SJCRH30 (cell line): Measurements from ENCODE around the gene ANXA7. TPM values are rescaled to one million over a fixed set of nuclear protein-coding genes. Genes with fewer than 3 reads are reported as not detected.

ENCODE experiments used
- DNase-seq, 2 experiments: peaks; one replicate each; pipeline ENCODE4 v3.0.0-alpha.2; 2015 to 2020
- H3K27ac ChIP-seq: fragments of 250-450 bp; sonication (Bioruptor Pico); 2 replicates; pipeline ENCODE4 v1.5.1; 2020; ENCODE audit warnings: mild to moderate bottlenecking, moderate library complexity
- H3K27me3 ChIP-seq: fragments of 250-450 bp; sonication (Bioruptor Pico); 2 replicates; pipeline ENCODE4 v1.5.1; 2020; ENCODE audit warnings: mild to moderate bottlenecking, moderate library complexity
- H3K36me3 ChIP-seq: fragments of 250-450 bp; sonication (Bioruptor Pico); 2 replicates; pipeline ENCODE4 v1.5.1; 2020; ENCODE audit warnings: mild to moderate bottlenecking, moderate library complexity
- H3K4me1 ChIP-seq: fragments of 250-450 bp; sonication (Bioruptor Pico); 2 replicates; pipeline ENCODE4 v1.5.1; 2020; ENCODE audit warnings: mild to moderate bottlenecking, moderate library complexity
- H3K4me3 ChIP-seq: fragments of 250-450 bp; sonication (Bioruptor Pico); 2 replicates; pipeline ENCODE4 v1.5.1; 2020; ENCODE audit warnings: mild to moderate bottlenecking, moderate library complexity
- H3K9me3 ChIP-seq: fragments of 250-450 bp; sonication (Bioruptor Pico); replicated peaks from 2 replicates; pipeline ENCODE4 v1.5.1; 2020; ENCODE audit warnings: mild to moderate bottlenecking, moderate library complexity
- total RNA-seq: library from RNA; depleted of rRNA; stranded (reverse); fragments of >200 nt; shearing (Covaris generic); gene quantifications from 2 replicates; pipeline ENCODE4 v1.2.3, GENCODE V29; 2014; rRNA removed

Gene ANXA7
- total RNA-seq: 52.2 and 55.7 TPM in 2 replicates

DNA sequence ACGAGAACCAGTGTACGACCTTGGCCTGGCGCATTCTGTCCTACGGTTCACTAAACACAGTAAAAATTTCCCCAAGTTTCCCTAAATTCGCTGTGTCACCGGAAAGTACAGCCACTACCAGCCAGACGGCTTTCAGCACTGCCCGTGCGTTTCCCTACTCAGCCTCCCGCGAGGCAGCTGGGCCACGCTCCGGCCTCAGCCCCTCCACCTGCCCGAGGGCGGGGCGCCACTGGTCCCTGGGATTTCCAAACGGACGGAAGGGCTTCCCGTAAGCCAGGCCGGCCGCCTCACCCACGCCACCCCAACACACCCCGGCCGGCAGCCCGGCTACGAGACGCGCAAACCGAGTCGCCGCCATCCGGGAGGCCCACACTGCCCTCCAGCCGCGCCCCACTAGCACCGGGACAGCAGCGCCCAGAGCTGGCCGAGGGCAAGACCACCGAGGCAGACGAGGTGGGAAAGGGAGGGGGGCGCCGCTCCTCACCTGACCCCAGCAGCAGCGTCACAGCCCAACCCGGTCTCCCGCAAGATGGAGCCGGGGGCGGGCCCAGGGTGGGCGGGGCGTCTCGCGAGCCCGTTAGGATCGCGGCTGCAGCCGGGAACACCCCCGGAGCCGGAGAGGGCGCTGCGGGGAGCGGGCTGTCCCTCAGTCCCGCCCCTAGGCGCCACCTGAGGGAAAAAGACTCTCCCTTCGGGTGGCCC is at the start of gene ANXA7:
Gene ANXA7, minus strand, starts transcription at position 531 of the 702 bp plus-strand sequence. CDS start 13,202 bp downstream, outside the sequence.
- peak; percentile 92 for DNase-seq
- H3K9me3 ChIP-seq: no peaks in the 10 kb centered on the region
- peak within 1 kb of the TSS; percentile 76 for H3K27ac ChIP-seq
- no peaks in the 10 kb centered on the region for H3K4me1 ChIP-seq
- no peaks in the 10 kb centered on the region for H3K27me3 ChIP-seq
- no peaks in the 10 kb centered on the region for H3K36me3 ChIP-seq
- peak within 1 kb of the TSS; percentile 87 for H3K4me3 ChIP-seq

DNA sequence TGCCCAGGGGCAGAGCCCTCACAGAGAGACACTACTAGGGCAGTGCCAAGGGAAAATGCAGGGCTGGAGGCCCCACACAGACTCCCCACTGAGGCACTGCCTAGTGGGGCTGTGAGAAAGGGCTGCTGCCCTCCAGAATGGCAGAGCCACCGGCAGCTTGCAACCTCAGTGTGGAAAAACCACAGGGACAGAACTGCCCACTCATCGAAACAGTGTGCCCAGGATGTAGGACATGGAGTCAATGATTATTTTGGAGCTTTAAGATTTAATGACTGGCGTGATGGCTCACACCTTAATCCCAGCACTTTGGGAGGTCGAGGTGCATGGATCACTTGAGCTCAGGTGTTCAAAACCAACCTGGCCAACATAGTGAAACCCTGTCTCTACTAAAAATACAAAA is 47.0 kb upstream of the ANXA7 start:
- Histone ChIP-seq H3K9me3 (no peaks in the 10 kb centered on the region), H3K27me3 (no peaks in the 10 kb centered on the region), H3K4me1 (no peaks in the 10 kb centered on the region), H3K27ac (no peak overlapping the region), H3K36me3 (peaks cover 47% of the 10 kb centered on the region), H3K4me3 (no peak overlapping the region)
- no peak for DNase-seq

DNA sequence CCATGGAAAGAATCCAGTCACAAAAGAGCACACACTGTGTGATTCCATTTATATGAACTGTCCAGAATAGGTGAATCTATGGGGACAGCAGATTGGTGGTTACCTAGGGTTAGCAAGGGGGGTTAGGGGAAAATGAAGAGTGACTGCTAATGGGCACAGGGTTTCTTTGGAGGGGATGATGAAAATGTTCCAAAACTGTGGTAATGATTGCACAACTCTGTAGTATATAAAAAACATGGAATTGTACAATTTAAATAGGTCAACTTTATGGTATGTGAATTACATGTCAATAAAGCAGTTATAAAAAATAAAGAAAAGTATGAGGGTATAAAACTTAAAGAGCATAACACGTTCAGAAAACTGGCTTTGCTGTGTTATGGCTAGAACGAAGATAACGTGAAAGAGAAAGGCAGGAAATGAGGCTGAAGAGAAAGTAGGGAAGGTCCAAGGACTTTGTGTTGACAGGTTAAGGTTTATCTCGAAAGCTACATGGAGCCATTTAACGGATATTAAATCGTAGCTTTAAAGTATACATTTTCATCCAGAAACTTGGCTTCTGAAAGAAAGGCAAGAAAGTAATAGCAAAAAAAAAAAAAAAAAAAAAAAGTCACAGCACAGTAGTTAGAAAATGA is 45.9 kb upstream of the ANXA7 start:
- Histone ChIP-seq H3K27me3 (no peaks in the 10 kb centered on the region), H3K27ac (no peak overlapping the region), H3K36me3 (peaks cover 36% of the 10 kb centered on the region), H3K4me3 (no peak overlapping the region), H3K9me3 (no peaks in the 10 kb centered on the region), H3K4me1 (no peaks in the 10 kb centered on the region)
- DNase-seq: no peak

DNA sequence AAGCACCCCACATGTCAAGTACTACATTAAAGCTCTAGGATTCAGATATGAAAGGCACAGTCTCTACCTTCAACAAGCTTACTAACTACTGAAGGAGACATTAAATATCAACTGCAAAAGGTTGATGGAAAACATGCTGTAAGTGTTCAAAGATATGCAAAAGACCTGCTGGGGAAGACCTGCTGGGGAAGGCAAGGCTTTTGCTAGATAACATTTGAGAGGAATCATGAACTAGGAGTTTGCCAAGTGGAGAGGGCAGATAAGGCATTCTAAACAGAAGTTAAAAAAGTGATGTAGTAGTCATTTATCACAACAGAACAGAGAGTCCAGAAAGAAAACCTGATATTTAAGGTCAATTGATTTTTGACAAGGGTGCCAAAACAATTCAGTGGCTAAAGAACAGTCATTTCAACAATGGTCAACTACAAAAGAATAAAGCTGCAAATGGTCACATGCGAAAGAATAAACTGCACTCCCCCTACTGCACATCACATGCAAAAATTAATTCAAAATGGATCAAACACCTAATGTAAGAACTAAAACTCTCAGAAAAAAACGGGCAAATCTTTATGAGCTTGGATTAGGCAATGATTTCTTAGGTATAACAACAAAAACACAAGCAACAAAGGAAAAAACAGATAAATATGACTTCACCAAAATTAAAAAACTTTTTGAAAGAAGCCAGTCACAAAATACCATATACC is 42.5 kb upstream of the ANXA7 start:
- H3K27ac ChIP-seq: no peak overlapping the region
- no peak overlapping the region for H3K4me3 ChIP-seq
- no peaks in the 10 kb centered on the region for H3K4me1 ChIP-seq
- no peaks in the 10 kb centered on the region for H3K27me3 ChIP-seq
- H3K36me3 ChIP-seq: peaks cover 28% of the 10 kb centered on the region
- H3K9me3 ChIP-seq: no peaks in the 10 kb centered on the region
- DNase-seq: no peak

DNA sequence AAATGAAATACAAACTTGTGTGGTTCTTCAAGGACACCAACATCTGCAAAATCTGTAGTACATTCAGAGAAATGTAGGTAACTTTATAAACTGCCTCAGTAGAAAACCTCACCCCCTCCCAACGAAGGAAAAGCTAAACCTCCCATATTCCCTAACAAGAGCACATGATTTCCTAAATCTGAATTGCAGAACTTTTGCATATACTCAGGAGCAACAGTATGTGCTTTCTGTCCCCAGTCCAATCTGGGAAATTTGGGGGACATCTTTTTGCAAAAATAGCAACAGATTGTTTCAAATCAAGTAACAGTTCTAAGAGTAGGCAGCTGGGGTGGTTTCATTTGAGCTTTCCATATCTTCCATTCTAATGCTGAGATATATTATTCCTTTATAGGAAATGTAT is 35.3 kb upstream of the ANXA7 start:
- Histone ChIP-seq H3K36me3 (peaks cover 11% of the 10 kb centered on the region), H3K4me3 (no peak overlapping the region), H3K27me3 (no peaks in the 10 kb centered on the region), H3K4me1 (no peaks in the 10 kb centered on the region), H3K27ac (no peak overlapping the region), H3K9me3 (no peaks in the 10 kb centered on the region)
- DNase-seq: no peak

DNA sequence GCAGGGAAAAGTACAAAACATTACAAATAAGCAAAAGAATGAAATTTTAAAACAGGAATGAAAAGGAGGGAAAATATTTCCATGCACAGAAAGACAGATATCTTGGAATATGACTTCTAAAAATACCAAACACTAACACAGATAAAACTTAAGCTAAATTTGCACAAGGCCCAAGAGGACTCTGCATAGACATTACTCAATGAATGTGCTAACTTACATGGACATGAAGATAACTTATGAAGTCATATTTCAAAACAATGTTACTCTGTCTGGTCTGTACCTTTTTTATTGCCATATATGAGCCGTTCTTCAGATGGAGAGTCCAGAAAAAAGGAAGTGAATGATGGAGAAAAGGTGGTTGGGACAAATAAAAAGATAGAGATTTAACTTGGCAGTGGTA is 34.5 kb upstream of the ANXA7 start:
- no peak overlapping the region for H3K27ac ChIP-seq
- DNase-seq: no peak
- H3K27me3 ChIP-seq: no peaks in the 10 kb centered on the region
- H3K36me3 ChIP-seq: peaks cover 6% of the 10 kb centered on the region
- no peak overlapping the region for H3K4me3 ChIP-seq
- H3K9me3 ChIP-seq: no peaks in the 10 kb centered on the region
- H3K4me1 ChIP-seq: no peaks in the 10 kb centered on the region

DNA sequence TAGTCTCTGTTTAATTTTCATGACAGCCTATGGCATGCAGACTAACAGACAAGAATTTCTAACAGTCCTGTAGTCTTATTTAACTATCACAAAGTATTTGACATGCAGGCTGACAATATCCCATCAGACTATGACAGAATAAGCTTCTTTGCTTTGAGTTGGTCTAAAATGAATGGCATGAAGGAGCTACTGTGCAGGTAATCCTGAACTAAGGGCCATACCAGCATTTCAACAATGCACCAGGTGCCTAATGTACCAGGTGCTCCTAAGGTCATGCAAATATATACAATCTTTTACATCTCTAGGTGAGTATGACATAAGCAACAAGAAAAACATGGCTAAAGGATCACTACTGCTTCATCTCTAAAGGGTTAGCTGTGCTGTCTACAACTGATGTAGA is 33.1 kb upstream of the ANXA7 start:
- H3K27ac ChIP-seq: no peak overlapping the region
- H3K27me3 ChIP-seq: no peaks in the 10 kb centered on the region
- no peaks in the 10 kb centered on the region for H3K4me1 ChIP-seq
- 0 out of 2 replicates have a peak, but pooled peaks cover 2% of the 10 kb centered on the region for H3K36me3 ChIP-seq
- DNase-seq: no peak
- no peak overlapping the region for H3K4me3 ChIP-seq
- no peaks in the 10 kb centered on the region for H3K9me3 ChIP-seq

DNA sequence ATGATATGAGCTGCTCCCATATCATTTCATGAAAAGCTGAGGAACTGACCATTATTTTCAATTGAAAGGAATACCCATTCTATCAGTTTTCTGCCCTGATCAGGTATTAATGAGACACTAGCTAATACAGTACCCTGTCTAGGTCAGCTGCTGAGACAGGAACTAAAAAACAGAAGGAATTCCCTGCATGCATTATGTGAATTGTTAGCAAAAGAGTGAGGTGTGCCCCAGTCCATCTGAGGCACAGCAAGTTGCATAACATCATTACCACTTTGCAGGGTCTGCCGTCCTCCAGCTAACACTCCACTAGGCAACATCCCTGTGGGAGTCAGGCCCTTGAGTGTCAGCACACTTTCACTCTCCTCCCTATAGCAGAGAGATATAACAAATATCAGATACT is 30.6 kb upstream of the ANXA7 start:
- H3K36me3 ChIP-seq: 0 out of 2 replicates have a peak, but pooled peaks cover 2% of the 10 kb centered on the region
- no peaks in the 10 kb centered on the region for H3K9me3 ChIP-seq
- no peaks in the 10 kb centered on the region for H3K27me3 ChIP-seq
- no peak for DNase-seq
- H3K27ac ChIP-seq: no peak overlapping the region
- H3K4me1 ChIP-seq: no peaks in the 10 kb centered on the region
- no peak overlapping the region for H3K4me3 ChIP-seq

DNA sequence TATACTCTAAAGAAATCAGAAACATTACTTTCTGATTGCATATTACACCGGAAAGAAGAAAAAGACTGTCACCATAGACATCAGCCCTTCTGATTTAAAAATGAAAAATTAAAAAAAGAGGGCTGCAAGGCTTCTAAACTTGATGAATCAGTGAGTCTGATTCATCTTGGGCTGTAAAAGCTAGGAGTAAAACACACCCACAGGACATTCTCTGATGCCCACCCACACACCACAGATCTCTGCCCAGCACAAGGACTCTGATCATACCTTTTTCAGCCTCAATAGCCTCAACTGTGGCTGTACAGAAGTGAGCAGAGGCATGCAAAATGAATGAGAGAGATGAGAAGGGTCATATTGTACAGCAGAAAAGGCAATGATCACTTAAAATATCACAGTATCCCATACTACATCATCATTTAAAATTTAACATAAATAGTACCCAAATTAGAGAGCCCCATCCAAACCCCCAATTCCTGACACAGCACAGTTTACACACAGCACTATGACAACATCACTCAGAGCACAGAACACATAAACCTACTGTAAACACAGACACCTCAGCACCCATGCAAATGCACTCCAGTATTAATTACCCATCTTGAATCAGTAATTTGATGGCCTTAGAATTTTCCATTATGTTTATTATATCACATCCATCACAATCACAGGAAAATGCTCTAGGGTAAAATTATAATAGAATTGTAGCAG is 25.9 kb upstream of the ANXA7 start:
- H3K27ac ChIP-seq: no peak overlapping the region
- no peaks in the 10 kb centered on the region for H3K9me3 ChIP-seq
- no peak for DNase-seq
- H3K4me1 ChIP-seq: peaks cover under 1% of the 10 kb centered on the region; the same call in 1 of the 2 replicates
- H3K4me3 ChIP-seq: no peak overlapping the region
- no peaks in the 10 kb centered on the region for H3K27me3 ChIP-seq
- peaks cover 12% of the 10 kb centered on the region for H3K36me3 ChIP-seq

DNA sequence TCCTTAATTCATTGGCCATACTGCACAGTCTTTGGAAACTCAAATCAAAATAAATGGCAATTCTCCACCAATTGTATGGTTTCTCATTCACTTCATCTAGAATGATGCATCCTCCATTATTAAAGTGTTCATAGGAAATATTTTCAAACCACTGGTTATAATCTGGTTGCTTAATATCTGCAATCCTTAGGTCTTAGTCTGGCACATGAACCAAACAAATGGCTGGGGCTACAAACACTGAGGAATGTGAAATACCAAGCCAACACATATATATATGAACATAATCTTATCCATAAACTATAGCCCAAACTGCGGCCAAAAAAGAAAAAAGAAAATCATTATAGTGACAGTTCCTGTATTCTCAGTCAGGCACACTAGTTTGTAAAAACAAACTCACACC is 25.2 kb upstream of the ANXA7 start:
- Histone ChIP-seq H3K4me1 (peaks cover 7% of the 10 kb centered on the region), H3K36me3 (peaks cover 12% of the 10 kb centered on the region), H3K27me3 (no peaks in the 10 kb centered on the region), H3K27ac (no peak overlapping the region), H3K9me3 (no peaks in the 10 kb centered on the region), H3K4me3 (no peak overlapping the region)
- no peak for DNase-seq

DNA sequence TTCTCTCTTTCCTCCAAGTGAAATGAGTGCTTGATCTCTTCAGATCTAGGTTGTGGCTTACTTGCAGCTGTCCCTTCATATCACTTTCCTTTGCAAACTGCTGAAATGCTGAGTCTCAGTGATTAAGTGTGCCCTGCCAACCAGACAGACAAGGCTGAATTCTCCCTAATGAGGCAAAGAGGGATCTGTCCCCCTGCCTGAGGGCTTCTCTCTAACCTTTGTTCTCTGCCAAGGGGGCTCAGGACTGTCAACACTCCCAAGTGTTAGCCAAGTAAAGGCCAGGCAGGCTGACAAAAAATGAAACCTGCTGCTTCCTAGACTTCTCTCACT is 19.6 kb upstream of the ANXA7 start, which contains the start of gene MSS51:
Gene MSS51, minus strand, starts transcription at position 24 of the 330 bp plus-strand sequence. CDS start 5,277 bp downstream, outside the sequence.
- DNase-seq: peak; percentile 95 to 99
- H3K4me1 ChIP-seq: peaks cover 22% of the 10 kb centered on the region
- no peak within 1 kb of the TSS for H3K4me3 ChIP-seq
- no peaks in the 10 kb centered on the region for H3K9me3 ChIP-seq
- peak within 1 kb of the TSS; percentile 7; the same call in 1 of the 2 replicates for H3K27ac ChIP-seq
- H3K27me3 ChIP-seq: no peaks in the 10 kb centered on the region
- peaks cover 9% of the 10 kb centered on the region for H3K36me3 ChIP-seq

DNA sequence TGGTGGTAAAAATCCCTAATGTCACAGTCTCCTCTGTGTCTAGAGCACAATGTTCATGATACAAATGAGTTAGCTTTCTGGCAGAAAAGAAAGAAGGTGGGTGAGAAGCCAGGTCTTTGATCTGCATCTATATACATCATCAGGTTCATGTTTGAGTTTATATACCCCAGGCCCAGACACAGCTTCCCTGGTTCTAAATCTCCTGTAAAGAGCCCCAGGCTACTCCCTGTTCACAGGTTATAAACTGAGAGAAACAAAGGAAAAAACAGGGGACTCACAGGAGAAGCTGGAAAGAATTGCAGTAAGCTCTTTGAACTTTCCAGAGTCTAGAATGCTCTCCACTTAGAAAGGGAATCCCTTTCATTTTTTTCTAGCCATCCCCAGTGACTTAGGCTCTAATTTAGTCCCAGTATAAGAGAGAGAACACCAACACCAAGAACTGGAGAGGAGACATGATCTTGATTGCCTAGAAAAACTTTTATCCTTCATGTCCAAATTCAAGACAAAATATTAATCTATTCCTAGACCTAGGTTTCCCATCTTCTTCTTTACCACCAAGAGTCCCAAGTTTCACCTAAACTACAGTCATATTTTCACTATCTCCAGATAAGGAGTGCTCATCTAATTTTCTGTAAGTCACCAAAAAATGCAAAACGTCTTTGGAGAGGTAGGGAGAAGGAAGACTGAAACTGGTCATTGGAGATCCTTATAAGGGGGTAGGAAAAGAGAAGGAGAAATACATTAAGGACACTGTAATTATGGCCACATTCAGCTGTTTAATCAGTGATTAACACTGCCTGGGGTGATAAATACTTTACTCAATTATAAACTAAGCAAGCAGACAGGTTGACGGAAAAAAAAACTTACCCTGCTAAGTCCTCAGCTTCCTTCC is 19.0 kb upstream of the ANXA7 start:
- H3K4me1 ChIP-seq: peaks cover 22% of the 10 kb centered on the region
- H3K27me3 ChIP-seq: no peaks in the 10 kb centered on the region
- H3K4me3 ChIP-seq: no peak overlapping the region
- no peak overlapping the region; the same call in 1 of the 2 replicates for H3K27ac ChIP-seq
- H3K36me3 ChIP-seq: peaks cover 6% of the 10 kb centered on the region
- DNase-seq: peak in 1 of 2 experiments; percentile 28
- no peaks in the 10 kb centered on the region for H3K9me3 ChIP-seq

DNA sequence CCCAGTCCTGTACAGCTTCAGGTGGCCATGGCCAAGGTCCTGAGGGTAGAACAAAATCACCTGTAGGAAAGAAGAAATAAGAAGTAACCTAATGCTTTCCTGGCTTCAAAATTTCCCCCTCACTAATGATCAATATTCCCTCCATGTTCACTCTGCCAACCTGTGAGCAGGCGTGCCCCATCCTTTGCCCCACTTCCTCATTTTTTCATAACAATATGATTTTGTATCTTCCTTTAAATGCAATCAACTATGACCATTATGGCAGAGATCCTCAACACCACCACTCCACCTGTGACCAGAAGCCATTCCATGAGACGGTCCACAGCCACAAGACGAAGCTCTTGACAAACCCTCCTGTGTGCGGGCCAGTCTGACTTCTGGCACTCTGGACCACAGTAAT is 12.5 kb upstream of the ANXA7 start:
- Histone ChIP-seq H3K4me1 (no peaks in the 10 kb centered on the region), H3K27me3 (no peaks in the 10 kb centered on the region), H3K36me3 (peaks cover 18% of the 10 kb centered on the region), H3K27ac (no peak overlapping the region), H3K4me3 (no peak overlapping the region), H3K9me3 (no peaks in the 10 kb centered on the region)
- DNase-seq: no peak

DNA sequence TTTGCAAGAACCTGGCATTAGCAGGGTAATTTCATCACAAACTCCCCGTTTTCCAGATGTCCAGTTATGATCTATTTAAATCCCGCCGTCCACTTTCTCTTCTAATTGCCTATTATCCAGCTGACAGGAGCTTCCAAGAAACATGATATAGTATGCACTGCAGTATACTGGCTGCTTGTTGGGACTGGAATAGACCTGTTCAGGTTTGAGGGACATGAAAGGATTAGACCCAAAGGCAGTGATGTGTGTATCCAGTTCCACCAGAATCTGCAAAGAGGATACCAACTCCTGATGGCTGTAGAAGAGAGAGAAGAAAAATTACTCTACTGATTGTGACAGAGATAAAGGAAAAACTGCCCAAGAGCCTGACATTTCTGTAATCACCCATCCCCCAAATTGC is 10.6 kb upstream of the ANXA7 start:
- H3K9me3 ChIP-seq: no peaks in the 10 kb centered on the region
- no peak for DNase-seq
- H3K36me3 ChIP-seq: peaks cover 18% of the 10 kb centered on the region
- H3K27ac ChIP-seq: no peak overlapping the region
- no peak overlapping the region for H3K4me3 ChIP-seq
- H3K27me3 ChIP-seq: no peaks in the 10 kb centered on the region
- H3K4me1 ChIP-seq: no peaks in the 10 kb centered on the region
